ENCODE measurements around the gene BMAL2. TPM values are rescaled to one million over a fixed set of nuclear protein-coding genes. Genes with fewer than 3 reads are reported as not detected.

BMAL2 gene
- total RNA-seq, 1 donor from 2014 or later, result 9.8 TPM

DNA sequence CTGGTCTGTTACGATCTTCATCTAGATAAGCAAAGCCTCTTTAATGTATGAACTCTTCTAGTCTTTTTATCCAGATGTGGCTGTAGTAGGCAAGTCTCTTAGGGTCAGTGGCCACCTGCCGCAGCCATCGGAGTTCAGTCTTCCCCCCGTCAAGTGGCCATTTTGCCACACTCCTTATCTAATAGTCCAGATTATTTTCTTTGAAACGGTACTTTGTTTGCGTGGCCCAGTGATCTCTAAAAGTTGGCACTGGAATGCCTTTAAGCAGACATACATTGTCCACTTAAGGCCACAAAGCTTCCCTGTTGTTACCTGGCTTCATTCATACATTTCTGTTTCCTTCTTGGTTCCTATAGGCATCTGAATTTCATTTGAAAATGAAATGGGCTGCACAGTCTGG is 36.0 kb upstream of the BMAL2 start:
- no peak overlapping the region for H3K4me3 ChIP-seq
- TF ChIP-seq POLR2AphosphoS5 (IDR thresholded peaks at IDR 0.05; ENCODE audit: insufficient read depth in 1 of 2, low read depth in 1 of 2) (no peak), POLR2A (IDR thresholded peaks at IDR 0.05) (no peak)
- TF ChIP-seq, protein P1, sequence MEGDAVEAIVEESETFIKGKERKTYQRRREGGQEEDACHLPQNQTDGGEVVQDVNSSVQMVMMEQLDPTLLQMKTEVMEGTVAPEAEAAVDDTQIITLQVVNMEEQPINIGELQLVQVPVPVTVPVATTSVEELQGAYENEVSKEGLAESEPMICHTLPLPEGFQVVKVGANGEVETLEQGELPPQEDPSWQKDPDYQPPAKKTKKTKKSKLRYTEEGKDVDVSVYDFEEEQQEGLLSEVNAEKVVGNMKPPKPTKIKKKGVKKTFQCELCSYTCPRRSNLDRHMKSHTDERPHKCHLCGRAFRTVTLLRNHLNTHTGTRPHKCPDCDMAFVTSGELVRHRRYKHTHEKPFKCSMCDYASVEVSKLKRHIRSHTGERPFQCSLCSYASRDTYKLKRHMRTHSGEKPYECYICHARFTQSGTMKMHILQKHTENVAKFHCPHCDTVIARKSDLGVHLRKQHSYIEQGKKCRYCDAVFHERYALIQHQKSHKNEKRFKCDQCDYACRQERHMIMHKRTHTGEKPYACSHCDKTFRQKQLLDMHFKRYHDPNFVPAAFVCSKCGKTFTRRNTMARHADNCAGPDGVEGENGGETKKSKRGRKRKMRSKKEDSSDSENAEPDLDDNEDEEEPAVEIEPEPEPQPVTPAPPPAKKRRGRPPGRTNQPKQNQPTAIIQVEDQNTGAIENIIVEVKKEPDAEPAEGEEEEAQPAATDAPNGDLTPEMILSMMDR (IDR thresholded peaks at IDR 0.05), result no peak
- no peak overlapping the region for H3K27ac ChIP-seq
- peaks cover 16% of the 10 kb centered on the region for H3K4me1 ChIP-seq
- intact Hi-C loops (cut with DNase I), result loop anchor here (10.0 kb wide), 1 partner anchor 52 kb away; the partner anchor contains the start of gene STK38L
- no peak for DNase-seq (ENCODE audit: extremely low spot score in 2 of 2)
- H3K27me3 ChIP-seq, result no peaks in the 10 kb centered on the region
- H3K9me3 ChIP-seq, result no peaks in the 10 kb centered on the region
- peaks cover 0 to 23% of the 10 kb centered on the region in 2 donors for H3K36me3 ChIP-seq

DNA sequence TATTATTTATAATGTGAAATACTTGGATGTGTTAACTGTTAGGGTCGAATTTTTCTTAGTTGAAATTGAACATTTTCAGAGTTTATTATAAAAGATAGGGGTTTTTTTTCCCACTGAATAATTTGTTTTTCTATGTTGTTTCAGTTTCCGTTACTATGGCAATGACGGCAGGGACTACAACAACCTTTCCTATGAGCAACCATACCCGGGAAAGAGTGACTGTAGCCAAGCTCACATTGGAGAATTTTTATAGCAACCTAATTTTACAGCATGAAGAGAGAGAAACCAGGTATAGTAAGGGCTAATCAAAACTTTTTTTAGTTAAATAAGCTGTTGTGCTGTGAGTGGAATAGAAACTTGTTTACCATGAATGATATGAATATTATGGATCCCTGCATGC is 35.1 kb upstream of the BMAL2 start:
- DNase-seq (ENCODE audit: extremely low spot score in 2 of 2), result no peak
- no peak overlapping the region for H3K27ac ChIP-seq
- no peaks in the 10 kb centered on the region for H3K9me3 ChIP-seq
- H3K36me3 ChIP-seq, result peaks cover 0 to 26% of the 10 kb centered on the region in 2 donors
- intact Hi-C loops (cut with DNase I), result loop anchor here (10.0 kb wide), 1 partner anchor 53 kb away; the partner anchor contains the start of gene STK38L
- H3K4me1 ChIP-seq, result peaks cover 16% of the 10 kb centered on the region
- H3K4me3 ChIP-seq, result no peak overlapping the region
- no peaks in the 10 kb centered on the region for H3K27me3 ChIP-seq
- TF ChIP-seq, protein P1 (IDR thresholded peaks at IDR 0.05), result no peak
- TF ChIP-seq POLR2A (IDR thresholded peaks at IDR 0.05), result no peak
- no peak for TF ChIP-seq POLR2AphosphoS5 (IDR thresholded peaks at IDR 0.05; ENCODE audit: insufficient read depth in 1 of 2, low read depth in 1 of 2)

DNA sequence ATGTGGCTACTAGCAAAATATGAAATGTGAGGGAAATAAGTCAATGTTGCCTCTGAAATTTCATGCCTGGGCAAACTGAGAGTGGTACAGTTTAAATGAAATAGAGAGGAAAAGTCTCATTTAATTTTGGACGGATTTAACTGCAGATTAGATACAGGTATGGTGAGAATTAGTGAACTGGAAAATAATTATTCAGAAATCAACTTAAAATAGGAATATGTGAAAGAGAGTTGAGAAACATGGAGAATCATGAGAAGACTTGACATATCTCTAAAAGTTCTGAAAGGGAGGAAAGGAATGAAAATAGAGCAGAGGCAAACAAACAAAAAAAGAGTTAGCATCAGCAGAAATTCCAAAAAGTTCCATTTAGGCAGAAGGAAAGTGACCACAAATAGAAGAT is 33.5 kb upstream of the BMAL2 start:
- Histone ChIP-seq H3K4me1 (peaks cover 2% of the 10 kb centered on the region), H3K27me3 (no peaks in the 10 kb centered on the region), H3K4me3 (no peak overlapping the region), H3K9me3 (no peaks in the 10 kb centered on the region), H3K36me3 (peaks cover 0 to 26% of the 10 kb centered on the region in 2 donors), H3K27ac (no peak overlapping the region)
- DNase-seq (ENCODE audit: extremely low spot score in 2 of 2), result no peak
- TF ChIP-seq POLR2A (IDR thresholded peaks at IDR 0.05) (no peak), POLR2AphosphoS5 (IDR thresholded peaks at IDR 0.05; ENCODE audit: insufficient read depth in 1 of 2, low read depth in 1 of 2) (no peak)
- TF ChIP-seq, protein P1 (IDR thresholded peaks at IDR 0.05), result no peak
- intact Hi-C loops (cut with DNase I), result loop anchor here (10.0 kb wide), 1 partner anchor 54 kb away; the partner anchor contains the start of gene STK38L

DNA sequence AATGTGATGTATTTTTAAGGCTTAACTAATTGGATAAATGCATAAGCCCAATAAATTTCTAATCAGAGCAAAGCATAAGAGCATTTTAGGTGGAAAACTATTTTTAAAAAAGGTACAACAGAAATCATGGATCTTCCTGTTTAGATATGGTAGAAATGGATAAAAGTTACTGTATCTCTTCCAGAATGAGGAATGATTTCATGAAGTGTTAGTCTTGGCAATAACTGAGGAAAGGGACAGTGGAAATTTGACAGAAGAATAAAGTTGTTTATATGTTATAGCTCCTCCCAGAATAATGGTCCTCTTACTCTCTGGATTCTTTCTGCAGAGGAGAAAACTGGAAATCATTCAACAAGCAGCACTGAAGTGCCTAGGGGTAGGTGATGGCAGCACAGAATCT is 32.4 kb upstream of the BMAL2 start:
- DNase-seq (ENCODE audit: extremely low spot score in 2 of 2), result no peak
- Histone ChIP-seq H3K27ac (no peak overlapping the region), H3K27me3 (no peaks in the 10 kb centered on the region), H3K4me3 (no peak overlapping the region), H3K36me3 (peaks cover 0 to 26% of the 10 kb centered on the region in 2 donors), H3K4me1 (no peaks in the 10 kb centered on the region), H3K9me3 (no peaks in the 10 kb centered on the region)
- TF ChIP-seq POLR2A (IDR thresholded peaks at IDR 0.05) (no peak), POLR2AphosphoS5 (IDR thresholded peaks at IDR 0.05; ENCODE audit: insufficient read depth in 1 of 2, low read depth in 1 of 2) (no peak)
- TF ChIP-seq, protein P1 (IDR thresholded peaks at IDR 0.05), result no peak
- intact Hi-C loops (cut with DNase I), result loop anchor here (10.0 kb wide), 1 partner anchor 275 kb away; the partner anchor contains the start of gene MED21

All from vagina (tissue), 2 donors.